Lung (tissue), 12 donors: ENCODE measurements around the gene PROM1. TPM values are rescaled to one million over a fixed set of nuclear protein-coding genes. Genes with fewer than 3 reads are reported as not detected.

Source experiments
- ATAC-seq: fragments of 200-7000 bp; cut with Tn5 transposase; one replicate; pipeline ENCODE4 v1.9.1; 2020; ENCODE audit warnings: moderate number of reproducible peaks; ENCODE audit not compliant: insufficient read depth, low FRiP score
- DNase-seq, 3 donors: peaks; one replicate each; pipeline ENCODE4 v3.0.0-alpha.2; 2013 to 2017
- H3K27ac ChIP-seq, 2 donors: one replicate each; pipeline ENCODE4 v1.5.1; 2013; ENCODE audit warnings: mild to moderate bottlenecking in 2 of 2, moderate library complexity in 2 of 2, control low read depth in 1 of 2, inconsistent platforms in 1 of 2, low read depth in 1 of 2, low read length in 1 of 2
- H3K27me3 ChIP-seq, 3 donors: one replicate each; pipeline ENCODE4 v1.5.1; 2013; ENCODE audit warnings: low read length in 2 of 3; ENCODE audit not compliant: control insufficient read depth in 3 of 3, insufficient read depth in 3 of 3
- H3K36me3 ChIP-seq, 4 donors: one replicate each; pipeline ENCODE4 v1.5.1; 2013; ENCODE audit warnings: low read length in 4 of 4, mild to moderate bottlenecking in 1 of 4, moderate library complexity in 1 of 4; ENCODE audit not compliant: control insufficient read depth in 4 of 4, insufficient read depth in 4 of 4
- H3K4me1 ChIP-seq, 5 donors: one replicate each; pipeline ENCODE4 v1.5.1; 2013; ENCODE audit warnings: low read length in 5 of 5, mild to moderate bottlenecking in 2 of 5, moderate library complexity in 1 of 5; ENCODE audit not compliant: control insufficient read depth in 5 of 5, insufficient read depth in 5 of 5
- H3K4me3 ChIP-seq: one replicate; pipeline ENCODE4 v1.5.1; 2013; ENCODE audit warnings: mild to moderate bottlenecking, control low read depth, moderate library complexity
- H3K9ac ChIP-seq, 2 donors: one replicate each; pipeline ENCODE4 v1.5.1; 2013; ENCODE audit warnings: low read length in 2 of 2, control low read depth in 1 of 2; ENCODE audit not compliant: insufficient read depth in 1 of 2
- H3K9me3 ChIP-seq, 4 donors: one replicate each; pipeline ENCODE4 v1.5.1; 2013; ENCODE audit warnings: low read length in 3 of 4, mild to moderate bottlenecking in 1 of 4, moderate library complexity in 1 of 4; ENCODE audit not compliant: control insufficient read depth in 4 of 4, insufficient read depth in 3 of 4
- WGBS, 2 donors: extraction: QIAGEN DNeasy Blood & Tissue Kit; methylation state at CpG; one replicate each; pipeline ENCODE4 v1.1.7; 2013; 5-methylcytosine and 5-hydroxymethylcytosine counted together
- polyA plus RNA-seq, 2 donors: library from polyadenylated mRNA; stranded (reverse); fragments of 200-250 nt; gene quantifications; one replicate each; pipeline ENCODE4 v1.2.1, GENCODE V29; 2013
- total RNA-seq, 2 donors: library from RNA; depleted of rRNA in 1 of 2; stranded (reverse); fragments of >200 nt in 1 of 2; gene quantifications; one replicate each; pipeline ENCODE4 v1.2.1, GENCODE V29; 2014 to 2021
- TF ChIP-seq, protein P1 (sequence below): IDR thresholded peaks from 2 replicates; pipeline ENCODE4 v1.5.1; 2012; ENCODE audit warnings: mild to moderate bottlenecking; ENCODE audit errors: control extremely low read depth, extremely low read depth
- donor health status: control.
- donor health status: control.
- donor health status: Bipolar disorder and iron deficiency.
- donor health status: healthy.
- donor health status: DM: yes; HTN: yes; CAD: no.

PROM1 gene
- total and polyA plus RNA-seq, 4 donors: 6.7 to 49.5 (median 27.6) TPM

DNA sequence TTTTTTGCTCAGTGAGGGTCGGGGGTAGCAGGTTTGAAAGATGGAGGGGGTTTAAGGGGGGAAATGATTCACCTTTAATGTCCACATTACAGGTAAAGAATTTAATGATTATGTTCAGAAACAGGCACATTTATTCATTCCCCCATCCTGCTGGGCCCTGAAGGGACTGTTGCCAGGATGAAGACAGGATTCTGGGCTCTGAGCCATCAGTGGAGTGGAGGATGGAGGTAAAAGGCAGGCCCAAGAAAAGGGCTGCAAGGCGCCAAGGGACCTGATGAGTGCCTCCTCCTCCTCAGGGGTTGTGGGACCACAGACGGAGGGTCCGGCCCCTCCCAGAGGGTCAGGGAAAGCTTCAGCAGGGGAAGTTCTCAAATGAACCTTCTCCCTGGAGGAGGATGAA is 40.4 kb upstream of the PROM1 start:
- H3K4me3 ChIP-seq: no peak overlapping the region
- no peaks in the 10 kb centered on the region for H3K4me1 ChIP-seq
- no peaks in the 10 kb centered on the region for H3K27me3 ChIP-seq
- H3K9ac ChIP-seq: no peak overlapping the region
- DNase-seq: peak in 1 of 3 donors; percentile 23
- ATAC-seq: no peak
- TF ChIP-seq, protein P1, sequence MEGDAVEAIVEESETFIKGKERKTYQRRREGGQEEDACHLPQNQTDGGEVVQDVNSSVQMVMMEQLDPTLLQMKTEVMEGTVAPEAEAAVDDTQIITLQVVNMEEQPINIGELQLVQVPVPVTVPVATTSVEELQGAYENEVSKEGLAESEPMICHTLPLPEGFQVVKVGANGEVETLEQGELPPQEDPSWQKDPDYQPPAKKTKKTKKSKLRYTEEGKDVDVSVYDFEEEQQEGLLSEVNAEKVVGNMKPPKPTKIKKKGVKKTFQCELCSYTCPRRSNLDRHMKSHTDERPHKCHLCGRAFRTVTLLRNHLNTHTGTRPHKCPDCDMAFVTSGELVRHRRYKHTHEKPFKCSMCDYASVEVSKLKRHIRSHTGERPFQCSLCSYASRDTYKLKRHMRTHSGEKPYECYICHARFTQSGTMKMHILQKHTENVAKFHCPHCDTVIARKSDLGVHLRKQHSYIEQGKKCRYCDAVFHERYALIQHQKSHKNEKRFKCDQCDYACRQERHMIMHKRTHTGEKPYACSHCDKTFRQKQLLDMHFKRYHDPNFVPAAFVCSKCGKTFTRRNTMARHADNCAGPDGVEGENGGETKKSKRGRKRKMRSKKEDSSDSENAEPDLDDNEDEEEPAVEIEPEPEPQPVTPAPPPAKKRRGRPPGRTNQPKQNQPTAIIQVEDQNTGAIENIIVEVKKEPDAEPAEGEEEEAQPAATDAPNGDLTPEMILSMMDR: no peak
- 85 to 87% methylated on average over 4 of the region's 4 CpGs for WGBS, 2 donors
- no peaks in the 10 kb centered on the region for H3K36me3 ChIP-seq
- no peaks in the 10 kb centered on the region for H3K9me3 ChIP-seq
- H3K27ac ChIP-seq: no peak overlapping the region

DNA sequence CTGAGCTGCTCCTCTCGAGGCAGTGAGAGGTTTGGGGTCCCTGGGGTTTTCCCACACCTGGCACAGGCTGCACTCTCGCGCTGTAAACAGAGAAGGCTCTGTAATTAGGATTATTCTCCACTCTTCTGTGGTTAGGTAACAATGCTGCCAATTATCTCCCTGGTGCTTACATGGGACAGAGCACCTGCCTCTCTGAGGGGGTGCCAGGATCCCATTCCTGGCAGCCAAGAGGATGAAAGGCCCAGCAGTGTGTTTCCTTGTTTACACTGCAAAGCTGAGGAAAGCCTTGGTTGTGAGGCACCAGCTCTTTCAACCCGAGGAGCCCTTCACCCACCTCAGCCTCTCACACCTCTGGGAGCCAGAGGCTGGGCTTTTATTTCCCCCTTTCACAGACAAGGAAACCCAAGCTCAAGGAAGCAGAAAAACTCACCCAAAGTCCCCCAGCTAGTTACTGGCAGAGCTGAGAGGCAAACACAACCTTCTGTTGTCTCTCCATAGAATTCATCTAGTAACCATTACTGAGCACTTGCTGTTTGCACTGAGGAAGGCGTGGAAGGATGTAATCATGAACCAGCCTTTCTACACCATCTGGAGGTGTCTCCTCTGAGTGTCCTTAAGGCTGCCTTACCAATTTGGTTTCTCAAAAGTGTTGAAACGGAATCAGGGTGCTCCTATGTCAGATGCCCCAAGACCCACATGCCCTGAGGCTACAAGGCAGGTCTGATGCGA is 39.7 kb upstream of the PROM1 start:
- Histone ChIP-seq H3K36me3 (no peaks in the 10 kb centered on the region), H3K27ac (no peak overlapping the region), H3K9ac (no peak overlapping the region), H3K4me3 (no peak overlapping the region), H3K9me3 (no peaks in the 10 kb centered on the region), H3K27me3 (no peaks in the 10 kb centered on the region), H3K4me1 (no peaks in the 10 kb centered on the region)
- TF ChIP-seq, protein P1: no peak
- WGBS, 2 donors: 61 to 63% methylated on average over 7 of the region's 7 CpGs
- ATAC-seq (no peak), DNase-seq (no peak)

DNA sequence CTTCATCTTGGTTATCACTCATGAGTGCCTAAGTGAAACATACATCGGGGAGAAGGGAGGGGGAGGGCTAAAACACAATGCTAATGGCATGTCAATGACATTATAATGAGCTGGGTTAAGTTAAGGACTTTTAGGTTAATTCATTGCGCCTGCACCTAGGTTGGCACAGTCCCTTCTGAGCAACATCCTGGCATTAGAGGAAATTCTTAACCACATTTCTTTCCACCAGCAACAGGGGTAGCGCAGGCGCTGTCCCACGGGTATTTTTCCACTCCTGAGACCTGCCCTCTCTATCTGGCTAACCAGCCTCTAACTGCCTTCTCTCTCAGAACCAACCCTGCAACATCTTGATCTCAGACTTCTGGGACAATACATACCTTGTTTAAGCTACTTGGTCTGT is 39.0 kb upstream of the PROM1 start:
- Histone ChIP-seq H3K36me3 (no peaks in the 10 kb centered on the region), H3K9ac (no peak overlapping the region), H3K27me3 (no peaks in the 10 kb centered on the region), H3K4me3 (no peak overlapping the region), H3K4me1 (no peaks in the 10 kb centered on the region), H3K9me3 (no peaks in the 10 kb centered on the region), H3K27ac (no peak overlapping the region)
- 38 to 57% methylated on average over 5 of the region's 5 CpGs for WGBS, 2 donors
- DNase-seq (no peak), ATAC-seq (no peak)
- TF ChIP-seq, protein P1: no peak

DNA sequence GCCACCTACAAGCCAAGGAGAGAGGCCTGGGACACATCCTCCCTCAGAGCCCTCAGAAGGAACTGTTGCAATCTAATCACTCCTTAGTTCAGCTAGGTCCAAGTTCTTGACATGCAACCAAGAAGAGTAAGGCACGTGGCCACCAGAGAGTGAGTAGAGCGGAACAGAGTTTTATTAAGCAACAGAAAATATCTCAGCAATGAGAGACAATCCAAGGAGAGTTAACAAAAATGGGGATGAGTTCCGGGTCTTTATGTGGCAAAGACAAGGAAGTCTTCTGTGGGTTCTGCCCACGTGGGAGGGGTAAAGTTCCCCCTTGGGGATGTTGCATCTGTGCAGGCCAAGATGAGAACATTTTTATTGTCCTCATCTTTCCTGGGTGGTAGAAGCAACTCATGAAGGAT is 38.5 kb upstream of the PROM1 start:
- WGBS, 2 donors: 28 to 73% methylated on average over 4 of the region's 4 CpGs
- Histone ChIP-seq H3K4me3 (no peak overlapping the region), H3K27ac (no peak overlapping the region), H3K9me3 (no peaks in the 10 kb centered on the region), H3K9ac (no peak overlapping the region), H3K27me3 (no peaks in the 10 kb centered on the region), H3K36me3 (no peaks in the 10 kb centered on the region), H3K4me1 (peaks cover 0 to under 1% (median 0%) of the 10 kb centered on the region in 5 donors)
- TF ChIP-seq, protein P1: no peak
- DNase-seq (no peak), ATAC-seq (no peak)
